C4-2B (cell line): ENCODE data around the gene DDX54.

ENCODE experiments used
- H3K27ac ChIP-seq: fragments of 450-650 bp; 2 replicates; pipeline ENCODE4 v1.5.1; 2017
- ZFX ChIP-seq: fragments of 450-650 bp; IDR thresholded peaks from 2 replicates; pipeline ENCODE4 v1.6.1; 2017
- TF ChIP-seq, protein P1 (sequence below): fragments of 450-650 bp; conservative IDR thresholded peaks from 2 replicates; pipeline ENCODE4 v1.5.1; 2017; ENCODE audit warnings: mild to moderate bottlenecking

Gene DDX54

DNA sequence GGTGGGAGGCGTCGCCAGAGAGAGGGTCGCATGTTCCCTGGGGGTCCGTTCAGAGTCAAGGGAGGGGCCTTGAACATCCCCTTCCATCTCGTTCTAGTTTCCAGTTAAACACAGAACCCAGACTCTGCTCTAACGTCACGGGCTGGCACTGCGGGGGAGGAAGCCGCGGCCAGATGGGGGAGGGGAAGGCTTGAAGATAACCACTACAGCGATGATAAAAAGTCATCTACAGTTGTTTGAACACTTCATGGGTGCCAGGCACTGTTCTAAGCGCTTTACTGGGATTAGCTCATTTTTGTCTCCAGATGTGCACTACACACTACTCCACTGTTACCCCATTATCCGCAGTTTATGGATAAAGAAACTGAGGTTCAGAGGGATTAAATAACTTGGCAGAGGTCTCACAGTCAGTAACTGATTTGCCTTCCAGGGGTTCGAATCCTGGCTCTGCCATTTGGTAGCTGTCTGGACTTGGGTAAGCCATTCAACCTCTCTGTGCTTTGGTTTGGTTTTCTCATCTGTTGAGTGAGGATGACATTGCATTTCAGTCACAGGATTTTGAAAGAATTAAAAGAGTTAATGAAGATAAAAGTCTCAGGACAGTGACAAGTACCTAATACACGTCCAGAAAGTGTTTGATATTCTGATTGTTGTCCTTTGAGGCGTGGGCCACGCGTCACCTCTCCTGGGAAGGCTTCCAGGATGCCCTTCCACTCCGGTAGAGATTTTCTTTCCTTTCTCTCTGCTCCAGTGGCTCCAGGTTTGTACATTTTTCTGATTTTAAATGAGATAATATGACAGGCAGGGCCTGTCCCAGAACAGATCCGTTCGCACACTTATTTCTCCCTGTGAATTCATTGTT, 48.9 kb downstream of the DDX54 start:
- H3K27ac ChIP-seq: peak overlapping the region; percentile 27; the same call in 1 of the 2 replicates
- TF ChIP-seq, protein P1, sequence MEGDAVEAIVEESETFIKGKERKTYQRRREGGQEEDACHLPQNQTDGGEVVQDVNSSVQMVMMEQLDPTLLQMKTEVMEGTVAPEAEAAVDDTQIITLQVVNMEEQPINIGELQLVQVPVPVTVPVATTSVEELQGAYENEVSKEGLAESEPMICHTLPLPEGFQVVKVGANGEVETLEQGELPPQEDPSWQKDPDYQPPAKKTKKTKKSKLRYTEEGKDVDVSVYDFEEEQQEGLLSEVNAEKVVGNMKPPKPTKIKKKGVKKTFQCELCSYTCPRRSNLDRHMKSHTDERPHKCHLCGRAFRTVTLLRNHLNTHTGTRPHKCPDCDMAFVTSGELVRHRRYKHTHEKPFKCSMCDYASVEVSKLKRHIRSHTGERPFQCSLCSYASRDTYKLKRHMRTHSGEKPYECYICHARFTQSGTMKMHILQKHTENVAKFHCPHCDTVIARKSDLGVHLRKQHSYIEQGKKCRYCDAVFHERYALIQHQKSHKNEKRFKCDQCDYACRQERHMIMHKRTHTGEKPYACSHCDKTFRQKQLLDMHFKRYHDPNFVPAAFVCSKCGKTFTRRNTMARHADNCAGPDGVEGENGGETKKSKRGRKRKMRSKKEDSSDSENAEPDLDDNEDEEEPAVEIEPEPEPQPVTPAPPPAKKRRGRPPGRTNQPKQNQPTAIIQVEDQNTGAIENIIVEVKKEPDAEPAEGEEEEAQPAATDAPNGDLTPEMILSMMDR: no peak
- no peak for TF ChIP-seq ZFX

GRCh38 chr12:113135178-113136127, 49.8 kb downstream of the DDX54 start, which contains the start of gene RASAL1:
Gene RASAL1 (minus strand): TSS chr12:113135761. CDS start chr12:113135462, 299 bp downstream.
- no peak within 1 kb of the TSS for H3K27ac ChIP-seq

GRCh38 chr12:113134521-113134951, 50.7 kb downstream of the DDX54 start:
- no peak for TF ChIP-seq ZFX
- TF ChIP-seq, protein P1: no peak
- H3K27ac ChIP-seq: no peak overlapping the region

More at GRCh38 chr12:113135178-113136127, 49.8 kb downstream of the DDX54 start, which contains the start of gene RASAL1:
- no peak for TF ChIP-seq ZFX

DNA sequence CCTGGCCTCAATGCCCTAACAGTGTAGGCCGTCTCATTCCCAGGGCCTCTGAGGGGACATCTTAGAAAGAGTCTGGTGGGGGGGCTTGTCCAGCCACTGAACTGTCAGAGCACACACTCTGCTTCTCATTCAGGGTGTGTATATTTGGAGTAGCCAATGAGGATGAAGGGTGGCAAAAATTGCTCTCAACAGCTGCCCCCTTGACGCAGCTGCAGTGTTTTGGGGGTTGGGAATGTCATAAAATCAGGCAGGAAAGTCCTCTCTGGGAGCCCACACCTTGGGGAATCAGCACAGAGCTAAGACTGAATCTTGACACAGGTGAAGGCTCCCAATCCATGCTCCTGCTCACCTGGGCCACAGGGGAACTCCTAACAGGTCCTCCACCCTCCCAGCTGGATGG, 51.2 kb downstream of the DDX54 start:
- H3K27ac ChIP-seq: no peak overlapping the region
- TF ChIP-seq ZFX: no peak
- TF ChIP-seq, protein P1: no peak

DNA sequence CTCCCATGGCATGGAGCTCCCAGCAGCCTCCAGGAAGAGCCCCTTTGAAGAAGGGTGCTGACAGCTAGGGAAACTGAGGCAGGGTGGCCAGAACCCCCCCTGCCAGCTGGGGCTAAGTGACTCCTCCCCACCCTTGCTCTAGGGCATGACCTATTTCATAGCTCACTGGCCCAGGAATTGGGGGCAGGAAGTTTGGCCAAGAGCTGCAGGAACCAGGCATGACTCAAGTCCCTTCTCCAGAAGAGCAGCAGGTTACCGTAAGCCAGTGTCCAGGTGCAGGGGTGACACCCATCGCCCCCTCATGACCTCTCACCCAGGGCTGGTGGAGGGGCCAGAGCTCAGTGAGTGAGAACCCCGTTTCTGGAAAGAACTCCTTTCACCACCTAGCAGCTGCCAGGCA, 51.6 kb downstream of the DDX54 start:
- no peak for TF ChIP-seq ZFX
- TF ChIP-seq, protein P1: no peak
- no peak overlapping the region for H3K27ac ChIP-seq

- TF ChIP-seq ZFX: no peak
- TF ChIP-seq, protein P1: no peak
- H3K27ac ChIP-seq: no peak overlapping the region
Measured at GRCh38 chr12:113133036-113133435, 52.2 kb downstream of the DDX54 start.

DNA sequence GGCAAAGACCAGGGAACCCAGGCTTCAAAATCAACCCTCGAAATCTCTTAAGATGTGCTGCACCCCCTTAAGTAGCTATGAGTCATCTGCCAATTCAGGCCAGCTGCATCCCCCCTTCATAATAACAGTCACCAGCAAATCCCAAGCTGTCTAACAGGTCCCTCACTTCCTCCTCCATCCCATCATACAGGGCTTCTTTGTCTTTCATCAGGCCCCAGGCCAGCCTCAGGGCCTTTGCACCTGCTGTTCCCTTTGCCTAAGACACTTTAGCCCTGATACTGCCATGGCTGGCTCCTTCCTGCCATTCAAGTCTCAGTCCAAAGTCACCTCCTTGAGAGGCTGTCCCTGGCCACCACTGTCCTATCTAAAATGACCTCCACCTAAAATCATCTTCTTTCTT, 53.7 kb downstream of the DDX54 start:
- H3K27ac ChIP-seq: no peak overlapping the region
- TF ChIP-seq, protein P1: no peak
- TF ChIP-seq ZFX: no peak
